NB4 (cell line): ENCODE measurements around the gene ODAD3.
"Not testable (repeated sequence)": the region's sequence is repeated elsewhere in the genome, so short reads cannot be mapped to it uniquely, and the experiment has no call there.

ENCODE experiments used
- DNase-seq: peaks from one replicate; pipeline ENCODE4 v3.0.0; 2010; ENCODE audit warnings: low read depth
- H3K4me3 ChIP-seq: one replicate; pipeline ENCODE4 v1.5.1; 2011; ENCODE audit warnings: mild to moderate bottlenecking, low read depth, low read length, moderate library complexity
- CTCF ChIP-seq: IDR thresholded peaks from one replicate; pipeline ENCODE4 v1.5.1; 2012; ENCODE audit warnings: low read depth, low read length
- MAX ChIP-seq: IDR thresholded peaks from 2 replicates; pipeline ENCODE4 v1.6.1; 2011; ENCODE audit warnings: low read depth, low read length
- MYC ChIP-seq: IDR thresholded peaks from 2 replicates; pipeline ENCODE4 v1.6.1; 2011; ENCODE audit warnings: low read depth, low read length
- POLR2A ChIP-seq: IDR thresholded peaks from 2 replicates; pipeline ENCODE4 v1.6.1; 2011; ENCODE audit warnings: mild to moderate bottlenecking; ENCODE audit not compliant: insufficient read length; ENCODE audit errors: extremely low read depth

The ODAD3 gene

GRCh38 chr19:11445141-11445540 is 10.2 kb upstream of the ODAD3 start:
- TF ChIP-seq MAX (no peak), MYC (no peak), POLR2A (no peak), CTCF (no peak)
- no peak overlapping the region for H3K4me3 ChIP-seq
- DNase-seq: no peak

GRCh38 chr19:11444059-11444458 is 9.1 kb upstream of the ODAD3 start:
- DNase-seq: no peak
- no peak overlapping the region for H3K4me3 ChIP-seq
- TF ChIP-seq MAX (no peak), POLR2A (no peak)

GRCh38 chr19:11437955-11438354 is 3.0 kb upstream of the ODAD3 start:
- H3K4me3 ChIP-seq: no peak overlapping the region
- TF ChIP-seq MYC (no peak), MAX (no peak), CTCF (no peak), POLR2A (no peak)

GRCh38 chr19:11435833-11436313 is 952 bp upstream of the ODAD3 start:
- DNase-seq: peak; percentile 50
- TF ChIP-seq POLR2A (no peak), MAX (no peak), CTCF (no peak), MYC (no peak)
- H3K4me3 ChIP-seq: peak overlapping the region; percentile 96

More at GRCh38 chr19:11437955-11438354, 3.0 kb upstream of the ODAD3 start:
- no peak for DNase-seq

- H3K4me3 ChIP-seq: peak overlapping the region; percentile 96
Observed at GRCh38 chr19:11434703-11435056, 241 bp downstream of the ODAD3 start.

GRCh38 chr19:11433526-11433925 is 1.4 kb downstream of the ODAD3 start:
- not testable (repeated sequence) for H3K4me3 ChIP-seq, DNase-seq

More at GRCh38 chr19:11434703-11435056, 241 bp downstream of the ODAD3 start:
- no peak for DNase-seq
- TF ChIP-seq POLR2A: no peak
- TF ChIP-seq CTCF: no peak
- TF ChIP-seq MAX: no peak
- no peak for TF ChIP-seq MYC

- H3K4me3 ChIP-seq: no peak overlapping the region
- no peak for TF ChIP-seq CTCF
- no peak for TF ChIP-seq MYC
- no peak for TF ChIP-seq MAX
- TF ChIP-seq POLR2A: no peak
- no peak for DNase-seq
Observed at GRCh38 chr19:11426656-11427055, 8.3 kb downstream of the ODAD3 start.
